NT2/D1 (cell line): ENCODE measurements around the gene KRTAP5-3.
"Not testable (repeated sequence)": the region's sequence is repeated elsewhere in the genome, so short reads cannot be mapped to it uniquely, and the experiment has no call there.

Experiments used
- SUZ12 ChIP-seq: IDR thresholded peaks from 2 replicates; pipeline ENCODE4 v1.6.1; 2011; ENCODE audit not compliant: insufficient read length, insufficient read depth; ENCODE audit errors: extremely low read depth
- YY1 ChIP-seq: IDR thresholded peaks from 2 replicates; pipeline ENCODE4 v1.6.1; 2011; ENCODE audit not compliant: insufficient read length, insufficient read depth
- ZNF274 ChIP-seq: IDR thresholded peaks from 2 replicates; pipeline ENCODE4 v1.6.1; 2011; ENCODE audit warnings: mild to moderate bottlenecking, low read depth, low read length

DNA sequence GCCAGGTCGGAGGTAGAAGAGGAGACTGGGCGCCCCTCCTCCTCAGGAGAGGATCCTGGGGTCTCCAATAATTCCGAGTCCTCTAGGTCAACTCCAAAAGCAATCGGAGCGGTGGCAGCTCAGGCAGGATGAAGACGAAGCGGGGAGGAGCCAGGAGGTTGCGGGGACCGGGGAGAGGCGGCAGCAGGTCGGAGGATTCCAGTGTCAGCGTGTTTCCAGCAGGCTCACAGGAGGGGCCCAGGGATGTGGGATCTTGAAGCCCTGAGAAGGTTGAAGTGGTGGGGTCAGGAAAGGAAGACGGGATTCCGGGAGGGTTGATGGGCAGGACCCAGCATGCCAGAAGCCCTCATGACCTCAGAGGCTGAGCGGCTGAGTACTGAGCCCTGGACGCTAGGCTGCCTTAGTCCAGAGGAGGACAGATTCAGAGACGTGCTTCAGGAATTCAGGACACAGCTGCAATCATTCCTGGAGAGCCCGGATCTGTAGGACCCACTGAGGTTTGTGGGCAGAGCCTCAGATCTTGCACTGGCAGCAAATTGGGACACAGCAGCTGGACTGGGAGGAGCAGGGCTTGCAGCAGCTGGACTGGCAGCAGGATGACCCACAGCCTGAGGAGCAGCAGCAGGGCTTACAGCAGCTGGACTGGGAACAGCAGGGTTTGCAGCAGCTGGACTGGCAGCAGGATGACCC, 962 bp downstream of the KRTAP5-3 start:
- not testable (repeated sequence) for TF ChIP-seq ZNF274, YY1, SUZ12
